AG04449 (cell line): Measurements from ENCODE around the gene PBRM1.

ENCODE experiments used
- CTCF ChIA-PET: fragments of 350-600 bp; formaldehyde crosslinking; extraction: SDS; loops from one replicate; lab custom pipeline; 2021; ENCODE audit warnings: antibody characterized with exemption; lab: Yijun Ruan, JAX
- POLR2A ChIA-PET: fragments of 400-600, 350-600 bp; formaldehyde crosslinking; extraction: SDS; loops from one replicate; lab custom pipeline; 2020; ENCODE audit warnings: antibody characterized with exemption, inconsistent platforms; lab: Yijun Ruan, JAX
- DNase-seq: peaks from one replicate; pipeline ENCODE4 v3.0.0-alpha.2; 2010; ENCODE audit warnings: low read depth, low spot score
- H3K4me3 ChIP-seq: 2 replicates; pipeline ENCODE4 v1.5.1; 2011; ENCODE audit warnings: low read depth, mild to moderate bottlenecking, control low read depth, low read length
- CTCF ChIP-seq: IDR thresholded peaks from one replicate; pipeline ENCODE4 v1.5.1; 2011; ENCODE audit warnings: mild to moderate bottlenecking, moderate library complexity, low read length, control low read depth, inconsistent platforms; ENCODE audit not compliant: insufficient read depth; ENCODE audit errors: missing control alignments

PBRM1 gene

GRCh38 chr3:52695798-52696671 lies 10.3 kb upstream of the PBRM1 start:
- no peak for TF ChIP-seq CTCF
- POLR2A ChIA-PET, result no interaction called here
- H3K4me3 ChIP-seq, result no peak overlapping the region
- no peak for DNase-seq
- CTCF ChIA-PET, result interaction anchor here (2.0 kb wide), 1 partner anchor 250 kb away, joined by 6 read pairs; no protein-coding TSS in a partner anchor

- CTCF ChIA-PET, result interaction anchor here (0.8 to 2.0 kb wide), 2 partner anchors 12 to 248 kb away, joined by 3 to 6 read pairs; no protein-coding TSS in a partner anchor
- no peak for DNase-seq
- TF ChIP-seq CTCF, result no peak
- H3K4me3 ChIP-seq, result no peak overlapping the region
- POLR2A ChIA-PET, result no interaction called here
Measured at GRCh38 chr3:52694528-52695189, 8.9 kb upstream of the PBRM1 start.

- no peak for TF ChIP-seq CTCF
- DNase-seq, result no peak
- ChIA-PET CTCF (interaction anchor here (0.8 to 2.1 kb wide), 4 partner anchors 12 to 264 kb away, joined by 3 to 7 read pairs (median 6); partner anchors contain the start of genes GLT8D1 and SPCS1), POLR2A (interaction anchor here (1.0 to 1.5 kb wide), 3 partner anchors 8 to 157 kb away, joined by 3 to 4 read pairs (median 3); partner anchors contain the start of gene UQCC5)
- H3K4me3 ChIP-seq, result no peak overlapping the region
Measured at GRCh38 chr3:52693071-52693470, 7.4 kb upstream of the PBRM1 start.

GRCh38 chr3:52690560-52690959 lies 4.8 kb upstream of the PBRM1 start:
- POLR2A ChIA-PET, result no interaction called here

GRCh38 chr3:52689151-52689550 lies 3.4 kb upstream of the PBRM1 start:
- no peak overlapping the region for H3K4me3 ChIP-seq
- DNase-seq, result no peak
- CTCF ChIA-PET, result interaction anchor here (2.1 to 2.2 kb wide), 2 partner anchors 217 to 261 kb away, joined by 5 to 7 read pairs; no protein-coding TSS in a partner anchor
- POLR2A ChIA-PET, result interaction anchor here (1.0 to 1.5 kb wide), 2 partner anchors 8 to 15 kb away, joined by 3 to 5 read pairs; no protein-coding TSS in a partner anchor
- no peak for TF ChIP-seq CTCF

More at GRCh38 chr3:52690560-52690959, 4.8 kb upstream of the PBRM1 start:
- CTCF ChIA-PET, result no interaction called here
- no peak for DNase-seq
- no peak overlapping the region for H3K4me3 ChIP-seq
- TF ChIP-seq CTCF, result no peak
